Heart left ventricle (tissue), 16 donors: ENCODE measurements around the gene ADAM8. TPM values are rescaled to one million over a fixed set of nuclear protein-coding genes. Genes with fewer than 3 reads are reported as not detected.

Source experiments
- ATAC-seq, 4 donors: fragments of 200-7000 bp; cut with Tn5 transposase; one replicate each; pipeline ENCODE4 v1.9.1; 2020 to 2022; ENCODE audit warnings: moderate library complexity in 4 of 4, mild to moderate bottlenecking in 3 of 4, moderate number of reproducible peaks in 1 of 4
- DNase-seq, 5 donors: peaks; one replicate each; pipeline ENCODE4 v3.0.0-alpha.2; 2020
- H3K27ac ChIP-seq, 12 donors: fragments of 200-600 bp; sonication (generic) in 4 of 12; one replicate each; pipeline versions ENCODE4 v1.5.0 to v1.8.0; 2016 to 2022; ENCODE audit warnings: mild to moderate bottlenecking in 2 of 12
- H3K27me3 ChIP-seq, 9 donors: fragments of 200-600 bp; sonication (generic) in 2 of 9; one replicate each; pipeline versions ENCODE4 v1.5.1 to v1.8.0; 2016 to 2022; ENCODE audit warnings: mild to moderate bottlenecking in 3 of 9
- H3K36me3 ChIP-seq, 9 donors: fragments of 200-600 bp; sonication (generic) in 2 of 9; one replicate each; pipeline versions ENCODE4 v1.5.0 to v1.8.0; 2018 to 2022; ENCODE audit warnings: mild to moderate bottlenecking in 2 of 9
- H3K4me1 ChIP-seq, 12 donors: fragments of 200-600 bp; sonication (generic) in 4 of 12; one replicate each; pipeline versions ENCODE4 v1.5.0 to v1.8.0; 2016 to 2022; ENCODE audit warnings: mild to moderate bottlenecking in 3 of 12
- H3K4me3 ChIP-seq, 12 donors: fragments of 200-600 bp; sonication (generic) in 4 of 12; one replicate each; pipeline versions ENCODE4 v1.5.0 to v1.8.0; 2017 to 2022; ENCODE audit warnings: mild to moderate bottlenecking in 9 of 12, moderate library complexity in 4 of 12
- H3K9me3 ChIP-seq, 12 donors: fragments of 200-600 bp; sonication (generic) in 4 of 12; one replicate each; pipeline versions ENCODE4 v1.5.0 to v1.8.0; 2016 to 2022; ENCODE audit warnings: mild to moderate bottlenecking in 1 of 12
- CTCF ChIP-seq, 12 donors: fragments of 200-600 bp; sonication (generic) in 4 of 12; IDR thresholded peaks; one replicate each; pipeline versions ENCODE4 v1.5.0 to v1.8.0; 2018 to 2022; ENCODE audit warnings: antibody characterized with exemption in 12 of 12, mild to moderate bottlenecking in 5 of 12
- POLR2A ChIP-seq, 2 donors: fragments of 450-650 bp; IDR thresholded peaks; one replicate each; pipeline ENCODE4 v1.6.1; 2017; ENCODE audit warnings: antibody characterized with exemption in 2 of 2, mild to moderate bottlenecking in 2 of 2, moderate library complexity in 2 of 2
- WGBS, 4 donors: extraction: QIAGEN DNeasy Blood & Tissue Kit in 2 of 4; methylation state at CpG; one replicate each; pipeline versions ENCODE4 v1.1.5 to v1.1.7; 2013 to 2018; 5-methylcytosine and 5-hydroxymethylcytosine counted together
- intact Hi-C, 10 donors: fragments of 100-400 bp; cut with DNase I; formaldehyde crosslinking; loops; one replicate each; pipeline versions ENCODE4 v1.11.1 to v1.14.2; 2022
- polyA plus RNA-seq, 2 donors: library from polyadenylated mRNA; stranded (reverse); fragments of 200-250 nt; gene quantifications; one replicate each; pipeline ENCODE4 v1.2.3, GENCODE V29; 2013
- total RNA-seq, 9 donors: library from RNA; depleted of rRNA in 2 of 9; stranded (reverse); fragments of >200 nt in 2 of 9; fragmentation: NEBNext Ultra II Directional in 3 of 9; extraction: Animal tissue kit (Norgen Biotek cat#: 25700) in 3 of 9; gene quantifications; one replicate each; pipeline versions ENCODE4 v1.1.0 to v1.2.4, GENCODE V29; 2016 to 2023
- donor health status: ischemic (EF 13 %, LVEDD 7.1; RV severe dilation, severe dysfunction).
- donor health status: healthy with polysubstance abuse.
- donor health status: DM: no; HTN: yes; CAD: no.
- donor health status: DM: no; HTN: no; CAD: no.
- donor health status: ischemic (EF 25% LVEDD 6.9; RV normal size, moderate dysfunction).
- donor health status: ischemic (EF 25% LVEDD 5.7; RV mildly dilated, moderate dysfunction).
- donor health status: healthy.
- donor health status: DM: yes; HTN: yes; CAD: no.
- donor health status: ischemic (EF 35%, LVEDD 5.7; RV mildly dilated, moderate dysfunction).
- donor health status: nonischemic (EF 11% LVEDD 7.7; RV severe dilation, severe dysfunction).
- donor health status: DM: yes; HTN: yes; CAD: no.
- donor health status: PGD.
- donor health status: ischemic (EF 29% LVEDD 5.4; RV normal size, mild dysfunction).
- donor health status: nonischemic (EF 23%, LVEDD 6.1; RV moderate dilation, normal function).

Gene ADAM8
- total and polyA plus RNA-seq, 11 donors = 0.50 to 10.3 (median 1.6) TPM

GRCh38 chr10:133254421-133255120 is 22.1 kb downstream of the ADAM8 start:
- no peak overlapping the region for H3K4me3 ChIP-seq
- TF ChIP-seq POLR2A (IDR thresholded peaks at IDR 0.05) (no peak), CTCF (IDR thresholded peaks at IDR 0.05) (no peak)
- intact Hi-C loops = loop anchor here in 1 of 10 donors (5.0 kb wide), 1 partner anchor 687 kb away; no protein-coding TSS in a partner anchor
- H3K27ac ChIP-seq = no peak overlapping the region
- H3K36me3 ChIP-seq = no peaks in the 10 kb centered on the region
- peaks cover 0 to 14% (median 0%) of the 10 kb centered on the region in 9 donors for H3K27me3 ChIP-seq
- no peaks in the 10 kb centered on the region for H3K9me3 ChIP-seq
- peaks cover 0 to 40% (median 19%) of the 10 kb centered on the region in 12 donors for H3K4me1 ChIP-seq
- WGBS, 4 donors = 40 to 58% (median 51%) methylated on average over 13 of the region's 13 CpGs
- no peak for ATAC-seq
- no peak for DNase-seq

- H3K4me3 ChIP-seq = no peak overlapping the region
- peak overlapping the region in 1 of 12 donors; percentile 15 for H3K27ac ChIP-seq
- no peaks in the 10 kb centered on the region for H3K9me3 ChIP-seq
- TF ChIP-seq POLR2A (IDR thresholded peaks at IDR 0.05) (no peak), CTCF (IDR thresholded peaks at IDR 0.05) (no peak)
- peaks cover 0 to 18% (median 3%) of the 10 kb centered on the region in 9 donors for H3K27me3 ChIP-seq
- no peak for DNase-seq
- intact Hi-C loops = no loop called here
- ATAC-seq = no peak
- WGBS, 4 donors = 85 to 88% (median 87%) methylated on average over 22 of the region's 22 CpGs
- H3K4me1 ChIP-seq = peaks cover 0 to 29% (median 12%) of the 10 kb centered on the region in 12 donors
- no peaks in the 10 kb centered on the region for H3K36me3 ChIP-seq
Measured at GRCh38 chr10:133253361-133253955, 23.2 kb downstream of the ADAM8 start.

GRCh38 chr10:133252223-133252552 is 24.5 kb downstream of the ADAM8 start:
- no peak overlapping the region for H3K4me3 ChIP-seq
- peaks cover 0 to 31% (median 15%) of the 10 kb centered on the region in 9 donors for H3K27me3 ChIP-seq
- H3K4me1 ChIP-seq = peaks cover 0 to 16% (median 2%) of the 10 kb centered on the region in 12 donors
- DNase-seq = no peak
- H3K27ac ChIP-seq = no peak overlapping the region
- H3K9me3 ChIP-seq = no peaks in the 10 kb centered on the region
- WGBS, 4 donors = 75 to 85% (median 82%) methylated on average over 9 to 12 of the region's 12 CpGs
- intact Hi-C loops = no loop called here
- H3K36me3 ChIP-seq = no peaks in the 10 kb centered on the region
- ATAC-seq = no peak
- no peak for TF ChIP-seq CTCF (IDR thresholded peaks at IDR 0.05)
- TF ChIP-seq POLR2A (IDR thresholded peaks at IDR 0.05) = no peak

GRCh38 chr10:133251388-133252222 is 25.1 kb downstream of the ADAM8 start:
- intact Hi-C loops = no loop called here
- peaks cover 0 to 12% (median 0%) of the 10 kb centered on the region in 12 donors for H3K4me1 ChIP-seq
- 44 to 55% (median 49%) methylated on average over 17 to 28 of the region's 28 CpGs for WGBS, 4 donors
- H3K27ac ChIP-seq = no peak overlapping the region
- H3K4me3 ChIP-seq = no peak overlapping the region
- H3K36me3 ChIP-seq = no peaks in the 10 kb centered on the region
- peak in 3 of 4 donors; percentile 48 to 54 (median 50) for ATAC-seq
- peaks cover 0 to 35% (median 17%) of the 10 kb centered on the region in 9 donors for H3K27me3 ChIP-seq
- DNase-seq = no peak
- no peak for TF ChIP-seq POLR2A (IDR thresholded peaks at IDR 0.05)
- TF ChIP-seq CTCF (IDR thresholded peaks at IDR 0.05) = no peak
- H3K9me3 ChIP-seq = no peaks in the 10 kb centered on the region
